ENCODE data around the gene CFAP410. TPM values are rescaled to one million over a fixed set of nuclear protein-coding genes. Genes with fewer than 3 reads are reported as not detected.

The CFAP410 gene
- polyA plus RNA-seq, 1 of the 3 experiments (the other 2 are of a cell fraction): 18.0 TPM

DNA sequence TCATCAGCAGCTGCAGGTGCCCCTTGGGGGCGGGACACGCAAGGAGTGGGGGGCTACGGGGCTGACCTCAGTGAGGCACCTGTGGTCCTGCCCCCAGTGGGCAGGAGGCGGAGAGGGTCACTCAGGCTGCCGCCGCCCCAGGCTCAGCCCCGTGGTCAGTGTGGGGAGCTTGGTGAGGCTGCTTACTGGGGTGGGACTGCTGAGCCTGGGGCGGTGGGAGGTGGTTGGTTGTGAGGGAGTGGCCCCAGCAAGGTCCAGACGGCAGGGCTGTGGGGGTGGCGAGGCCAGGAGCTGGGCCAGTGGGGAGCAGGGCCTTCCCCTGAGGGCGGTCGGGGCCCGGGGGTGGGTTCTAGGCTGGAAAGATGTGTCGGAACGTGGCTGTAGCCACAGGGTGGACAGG lies 25.1 kb downstream of the CFAP410 start:
- H2AFZ ChIP-seq (ENCODE audit: low read depth): no peak overlapping the region
- no peak for DNase-seq

More for the DNA sequence above, 25.1 kb downstream of the CFAP410 start:
- no peaks in the 10 kb centered on the region for H3K27me3 ChIP-seq (ENCODE audit: insufficient read depth)
- TF ChIP-seq TCF12 (IDR thresholded peaks at IDR 0.05): no peak
- no peak for TF ChIP-seq POLR2AphosphoS5 (IDR thresholded peaks at IDR 0.05; ENCODE audit: low read depth, low read length)
- no peak for TF ChIP-seq JUND (IDR thresholded peaks at IDR 0.05)
- no peak for TF ChIP-seq SIN3A (IDR thresholded peaks at IDR 0.05; ENCODE audit: borderline replicate concordance, low read depth, low read length)
- TF ChIP-seq GABPA (IDR thresholded peaks at IDR 0.05; ENCODE audit: low read depth): no peak
- TF ChIP-seq ZBTB33 (IDR thresholded peaks at IDR 0.05; ENCODE audit: borderline replicate concordance, low read depth): no peak
- no peak for TF ChIP-seq RCOR1 (IDR thresholded peaks at IDR 0.05; ENCODE audit: low read length)
- TF ChIP-seq SMC3 (IDR thresholded peaks at IDR 0.05; ENCODE audit: low read depth, low read length): no peak
- TF ChIP-seq ELF1 (IDR thresholded peaks at IDR 0.05): no peak
- TF ChIP-seq, protein P1, sequence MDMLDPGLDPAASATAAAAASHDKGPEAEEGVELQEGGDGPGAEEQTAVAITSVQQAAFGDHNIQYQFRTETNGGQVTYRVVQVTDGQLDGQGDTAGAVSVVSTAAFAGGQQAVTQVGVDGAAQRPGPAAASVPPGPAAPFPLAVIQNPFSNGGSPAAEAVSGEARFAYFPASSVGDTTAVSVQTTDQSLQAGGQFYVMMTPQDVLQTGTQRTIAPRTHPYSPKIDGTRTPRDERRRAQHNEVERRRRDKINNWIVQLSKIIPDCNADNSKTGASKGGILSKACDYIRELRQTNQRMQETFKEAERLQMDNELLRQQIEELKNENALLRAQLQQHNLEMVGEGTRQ (IDR thresholded peaks at IDR 0.05; ENCODE audit: borderline replicate concordance, low read depth, low read length): no peak
- TF ChIP-seq, protein P2, sequence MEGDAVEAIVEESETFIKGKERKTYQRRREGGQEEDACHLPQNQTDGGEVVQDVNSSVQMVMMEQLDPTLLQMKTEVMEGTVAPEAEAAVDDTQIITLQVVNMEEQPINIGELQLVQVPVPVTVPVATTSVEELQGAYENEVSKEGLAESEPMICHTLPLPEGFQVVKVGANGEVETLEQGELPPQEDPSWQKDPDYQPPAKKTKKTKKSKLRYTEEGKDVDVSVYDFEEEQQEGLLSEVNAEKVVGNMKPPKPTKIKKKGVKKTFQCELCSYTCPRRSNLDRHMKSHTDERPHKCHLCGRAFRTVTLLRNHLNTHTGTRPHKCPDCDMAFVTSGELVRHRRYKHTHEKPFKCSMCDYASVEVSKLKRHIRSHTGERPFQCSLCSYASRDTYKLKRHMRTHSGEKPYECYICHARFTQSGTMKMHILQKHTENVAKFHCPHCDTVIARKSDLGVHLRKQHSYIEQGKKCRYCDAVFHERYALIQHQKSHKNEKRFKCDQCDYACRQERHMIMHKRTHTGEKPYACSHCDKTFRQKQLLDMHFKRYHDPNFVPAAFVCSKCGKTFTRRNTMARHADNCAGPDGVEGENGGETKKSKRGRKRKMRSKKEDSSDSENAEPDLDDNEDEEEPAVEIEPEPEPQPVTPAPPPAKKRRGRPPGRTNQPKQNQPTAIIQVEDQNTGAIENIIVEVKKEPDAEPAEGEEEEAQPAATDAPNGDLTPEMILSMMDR (IDR thresholded peaks at IDR 0.05): no peak
- TF ChIP-seq REST (IDR thresholded peaks at IDR 0.05; ENCODE audit: low read depth, low read length): no peak
- TF ChIP-seq, protein P3, sequence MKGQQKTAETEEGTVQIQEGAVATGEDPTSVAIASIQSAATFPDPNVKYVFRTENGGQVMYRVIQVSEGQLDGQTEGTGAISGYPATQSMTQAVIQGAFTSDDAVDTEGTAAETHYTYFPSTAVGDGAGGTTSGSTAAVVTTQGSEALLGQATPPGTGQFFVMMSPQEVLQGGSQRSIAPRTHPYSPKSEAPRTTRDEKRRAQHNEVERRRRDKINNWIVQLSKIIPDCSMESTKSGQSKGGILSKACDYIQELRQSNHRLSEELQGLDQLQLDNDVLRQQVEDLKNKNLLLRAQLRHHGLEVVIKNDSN (IDR thresholded peaks at IDR 0.05; ENCODE audit: borderline replicate concordance, low read depth): no peak
- TF ChIP-seq CHD2 (IDR thresholded peaks at IDR 0.05; ENCODE audit: low read length, partially characterized antibody): no peak
- H3K4me3 ChIP-seq (ENCODE audit: low read depth in 2 of 2, low read length in 1 of 2): no peak overlapping the region
- H3K27ac ChIP-seq (ENCODE audit: low read depth in 2 of 2, low read length in 1 of 2): no peak overlapping the region
- ChIA-PET CTCF (interaction anchor here (1.4 kb wide), 1 partner anchor 166 kb away, joined by 3 read pairs; no protein-coding TSS in a partner anchor), POLR2A (no interaction called here)
- H3K79me2 ChIP-seq (ENCODE audit: insufficient read depth): no peaks in the 10 kb centered on the region
- no peaks in the 10 kb centered on the region for H4K20me1 ChIP-seq (ENCODE audit: insufficient read depth)
- no peaks in the 10 kb centered on the region for H3K4me1 ChIP-seq (ENCODE audit: control insufficient read depth in 1 of 2, insufficient read depth in 2 of 2, low read depth in 1 of 2, low read length in 1 of 2)
- no peak overlapping the region for H3K9ac ChIP-seq
- no peaks in the 10 kb centered on the region for H3F3A ChIP-seq (replicated peaks; ENCODE audit: insufficient read depth)
- H3K36me3 ChIP-seq (replicated peaks in 1 of 2; ENCODE audit: control insufficient read depth in 1 of 2, insufficient read depth in 2 of 2, low read length in 1 of 2): peaks cover 0 to 36% of the 10 kb centered on the region in 2 experiments
- H3K4me2 ChIP-seq: no peak overlapping the region
- no peaks in the 10 kb centered on the region for H3K9me2 ChIP-seq
- 90% methylated on average over 11 of the region's 15 CpGs for WGBS (ENCODE audit: low lambda C conversion rate)
- H3K9me3 ChIP-seq: no peaks in the 10 kb centered on the region
